Activated CD4-positive, alpha-beta T cell treated with anti-CD3 and anti-CD28 coated beads, Interleukin-2, amount 10 ng/mL, durations not matched to agents 7 days and 5 days (primary cell): ENCODE measurements around the gene IDI2. TPM values are rescaled to one million over a fixed set of nuclear protein-coding genes. Genes with fewer than 3 reads are reported as not detected.
"Not testable (repeated sequence)": the region's sequence is repeated elsewhere in the genome, so short reads cannot be mapped to it uniquely, and the experiment has no call there.

Experiments
- CTCF ChIA-PET: fragments of 350-600 bp; sonication (Branson Sonifier 250); formaldehyde crosslinking; loops from one replicate; lab custom pipeline; 2021; ENCODE audit warnings: antibody characterized with exemption; lab: Charles Lee
- POLR2A ChIA-PET: fragments of 350-600 bp; sonication (Branson Sonifier 250); formaldehyde crosslinking; loops from one replicate; lab custom pipeline; 2021; ENCODE audit warnings: antibody characterized with exemption; lab: Charles Lee
- DNase-seq: peaks from one replicate; pipeline ENCODE4 v3.0.0-alpha.2; 2020
- H3K27ac Mint-ChIP-seq: one replicate; pipeline ENCODE4 v1.8.0; 2021; ENCODE audit warnings: mild to moderate bottlenecking, moderate library complexity, mixed read lengths
- H3K27me3 Mint-ChIP-seq: one replicate; pipeline ENCODE4 v1.8.0; 2021; ENCODE audit warnings: mixed read lengths
- H3K36me3 Mint-ChIP-seq: one replicate; pipeline ENCODE4 v1.8.0; 2021; ENCODE audit warnings: low read depth, mixed read lengths
- H3K4me1 Mint-ChIP-seq: one replicate; pipeline ENCODE4 v1.8.0; 2021; ENCODE audit warnings: mixed read lengths
- H3K4me3 Mint-ChIP-seq: one replicate; pipeline ENCODE4 v1.8.0; 2021; ENCODE audit warnings: mild to moderate bottlenecking, moderate library complexity, mixed read lengths
- H3K9me3 Mint-ChIP-seq: one replicate; pipeline ENCODE4 v1.8.0; 2021; ENCODE audit warnings: mixed read lengths
- total RNA-seq, 2 experiments: library from RNA; stranded (reverse); gene quantifications; one replicate each; pipeline ENCODE4 v1.2.3, GENCODE V29; 2021

The IDI2 gene
- not detected for total RNA-seq

GRCh38 chr10:1025683-1026082, at the start of gene IDI2:
Gene IDI2 (minus strand): TSS chr10:1025859. CDS start chr10:1024723, 1,136 bp downstream.
- no peaks in the 10 kb centered on the region for H3K4me1 Mint-ChIP-seq

GRCh38 chr10:1074748-1075308, 49.2 kb upstream of the IDI2 start:
- Mint-ChIP-seq H3K27me3 (no peaks in the 10 kb centered on the region), H3K4me1 (peaks cover 3% of the 10 kb centered on the region), H3K9me3 (no peaks in the 10 kb centered on the region), H3K4me3 (no peak overlapping the region), H3K27ac (peak overlapping the region; percentile 2), H3K36me3 (peaks cover 35% of the 10 kb centered on the region)
- DNase-seq: no peak
- POLR2A ChIA-PET: no interaction called here
- CTCF ChIA-PET: interaction anchor here (0.6 to 1.4 kb wide), 3 partner anchors 12 to 45 kb away, joined by 3 to 4 read pairs (median 3); no protein-coding TSS in a partner anchor

More at GRCh38 chr10:1025683-1026082, at the start of gene IDI2:
- H3K27me3 Mint-ChIP-seq: no peaks in the 10 kb centered on the region
- H3K27ac Mint-ChIP-seq: no peak within 1 kb of the TSS
- ChIA-PET POLR2A (interaction anchor here (1.2 kb wide), 1 partner anchor 10 kb away, joined by 4 read pairs; no protein-coding TSS in a partner anchor), CTCF (interaction anchor here (1.0 kb wide), 1 partner anchor 10 kb away, joined by 3 read pairs; no protein-coding TSS in a partner anchor)
- DNase-seq: no peak
- no peaks in the 10 kb centered on the region for H3K9me3 Mint-ChIP-seq
- H3K4me3 Mint-ChIP-seq: no peak within 1 kb of the TSS
- no peaks in the 10 kb centered on the region for H3K36me3 Mint-ChIP-seq

GRCh38 chr10:1074052-1074747, 48.5 kb upstream of the IDI2 start:
- DNase-seq: no peak
- Mint-ChIP-seq H3K4me3 (no peak overlapping the region), H3K27me3 (no peaks in the 10 kb centered on the region), H3K4me1 (peaks cover 8% of the 10 kb centered on the region), H3K27ac (peak overlapping the region; percentile 2), H3K9me3 (no peaks in the 10 kb centered on the region), H3K36me3 (peaks cover 32% of the 10 kb centered on the region)
- ChIA-PET POLR2A (no interaction called here), CTCF (interaction anchor here (0.6 kb wide), 1 partner anchor 11 kb away, joined by 4 read pairs; no protein-coding TSS in a partner anchor)

- CTCF ChIA-PET: no interaction called here
- no peaks in the 10 kb centered on the region for H3K27me3 Mint-ChIP-seq
- H3K4me3 Mint-ChIP-seq: no peak overlapping the region
- POLR2A ChIA-PET: no interaction called here
- DNase-seq: no peak
- no peaks in the 10 kb centered on the region for H3K9me3 Mint-ChIP-seq
- H3K4me1 Mint-ChIP-seq: peaks cover 23% of the 10 kb centered on the region
- H3K27ac Mint-ChIP-seq: no peak overlapping the region
- H3K36me3 Mint-ChIP-seq: peaks cover 22% of the 10 kb centered on the region
These were observed 45.3 kb upstream of the IDI2 start for GRCh38 chr10:1070919-1071318.

GRCh38 chr10:1068380-1069361, 43.0 kb upstream of the IDI2 start:
- DNase-seq: no peak
- no peak overlapping the region for H3K27ac Mint-ChIP-seq
- no peaks in the 10 kb centered on the region for H3K9me3 Mint-ChIP-seq
- H3K4me3 Mint-ChIP-seq: no peak overlapping the region
- H3K36me3 Mint-ChIP-seq: peaks cover 27% of the 10 kb centered on the region
- CTCF ChIA-PET: interaction anchor here (0.6 to 1.1 kb wide), 3 partner anchors 20 to 89 kb away, joined by 3 to 4 read pairs (median 3); partner anchors contain the start of gene IDI1
- H3K27me3 Mint-ChIP-seq: no peaks in the 10 kb centered on the region
- peaks cover 33% of the 10 kb centered on the region for H3K4me1 Mint-ChIP-seq
- POLR2A ChIA-PET: interaction anchor here (0.5 kb wide), 1 partner anchor 133 kb away, joined by 3 read pairs; no protein-coding TSS in a partner anchor

- H3K9me3 Mint-ChIP-seq, H3K4me3 Mint-ChIP-seq, H3K27ac Mint-ChIP-seq, DNase-seq, CTCF ChIA-PET, POLR2A ChIA-PET, H3K27me3 Mint-ChIP-seq: not testable (repeated sequence)
- Mint-ChIP-seq H3K36me3 (peaks cover 27% of the 10 kb centered on the region), H3K4me1 (peaks cover 53% of the 10 kb centered on the region)
These were observed 41.1 kb upstream of the IDI2 start for GRCh38 chr10:1066734-1067133.

GRCh38 chr10:1064964-1065247, 39.2 kb upstream of the IDI2 start:
- ChIA-PET POLR2A (no interaction called here), CTCF (interaction anchor here (1.9 kb wide), 1 partner anchor 12 kb away, joined by 4 read pairs; no protein-coding TSS in a partner anchor)
- DNase-seq: no peak
- no peak overlapping the region for H3K27ac Mint-ChIP-seq
- H3K27me3 Mint-ChIP-seq: no peaks in the 10 kb centered on the region
- no peaks in the 10 kb centered on the region for H3K9me3 Mint-ChIP-seq
- H3K4me3 Mint-ChIP-seq: no peak overlapping the region
- H3K4me1 Mint-ChIP-seq: peaks cover 70% of the 10 kb centered on the region
- peaks cover 39% of the 10 kb centered on the region for H3K36me3 Mint-ChIP-seq

GRCh38 chr10:1063232-1063865, 37.7 kb upstream of the IDI2 start:
- no peaks in the 10 kb centered on the region for H3K9me3 Mint-ChIP-seq
- peak overlapping the region; percentile 92 for H3K27ac Mint-ChIP-seq
- H3K27me3 Mint-ChIP-seq: no peaks in the 10 kb centered on the region
- H3K4me3 Mint-ChIP-seq: peak overlapping the region; percentile 43
- peak; percentile 26 for DNase-seq
- peaks cover 76% of the 10 kb centered on the region for H3K4me1 Mint-ChIP-seq
- CTCF ChIA-PET: interaction anchor here (0.6 kb wide), 2 partner anchors 11 to 120 kb away, joined by 4 to 6 read pairs; no protein-coding TSS in a partner anchor
- POLR2A ChIA-PET: no interaction called here
- peaks cover 47% of the 10 kb centered on the region for H3K36me3 Mint-ChIP-seq

- peak overlapping the region; percentile 92 for H3K27ac Mint-ChIP-seq
- peaks cover 52% of the 10 kb centered on the region for H3K36me3 Mint-ChIP-seq
- H3K9me3 Mint-ChIP-seq: no peaks in the 10 kb centered on the region
- H3K4me3 Mint-ChIP-seq: peak overlapping the region; percentile 43
- H3K4me1 Mint-ChIP-seq: peaks cover 78% of the 10 kb centered on the region
- no peak for DNase-seq
- ChIA-PET POLR2A (no interaction called here), CTCF (interaction anchor here (0.8 to 1.0 kb wide), 3 partner anchors 10 to 26 kb away, joined by 3 to 4 read pairs (median 3); no protein-coding TSS in a partner anchor)
- no peaks in the 10 kb centered on the region for H3K27me3 Mint-ChIP-seq
These were observed 36.5 kb upstream of the IDI2 start for GRCh38 chr10:1061930-1062774.

- Mint-ChIP-seq H3K4me1 (peaks cover 80% of the 10 kb centered on the region), H3K9me3 (no peaks in the 10 kb centered on the region), H3K4me3 (no peak overlapping the region), H3K36me3 (peaks cover 55% of the 10 kb centered on the region), H3K27me3 (no peaks in the 10 kb centered on the region), H3K27ac (peak overlapping the region; percentile 25)
- CTCF ChIA-PET: interaction anchor here (1.4 kb wide), 1 partner anchor 15 kb away, joined by 3 read pairs; no protein-coding TSS in a partner anchor
- no peak for DNase-seq
- POLR2A ChIA-PET: no interaction called here
These were observed 34.2 kb upstream of the IDI2 start for GRCh38 chr10:1059902-1060301.

GRCh38 chr10:1058017-1058416, 32.4 kb upstream of the IDI2 start:
- Mint-ChIP-seq H3K4me3 (peak overlapping the region; percentile 99), H3K27ac (peak overlapping the region; percentile 96), H3K9me3 (no peaks in the 10 kb centered on the region), H3K4me1 (peaks cover 82% of the 10 kb centered on the region), H3K27me3 (no peaks in the 10 kb centered on the region), H3K36me3 (peaks cover 56% of the 10 kb centered on the region)
- POLR2A ChIA-PET: interaction anchor here (1.0 kb wide), 1 partner anchor 9 kb away, joined by 3 read pairs; the partner anchor contains the start of gene IDI1
- CTCF ChIA-PET: no interaction called here
- DNase-seq: no peak
